ENCODE data around the gene OR4D2.

The OR4D2 gene

DNA sequence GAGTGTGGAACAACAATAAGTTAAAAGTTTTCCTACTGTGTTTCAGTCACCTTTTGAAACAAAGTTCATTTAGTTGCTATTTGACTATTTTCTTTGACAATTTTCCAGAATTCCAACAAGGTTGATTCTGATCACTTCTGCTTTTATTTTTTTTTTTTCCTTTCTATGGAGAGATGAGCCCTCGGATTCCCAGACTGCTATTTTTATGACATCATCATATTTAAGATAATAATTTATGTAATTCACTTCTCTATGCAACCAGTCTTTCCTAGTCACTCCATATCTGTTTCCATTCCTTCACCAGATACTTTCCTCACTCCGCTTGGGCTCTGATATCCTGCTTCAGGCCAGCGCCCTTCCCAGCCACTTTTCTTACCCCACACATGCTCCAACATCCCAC, 8.1 kb downstream of the OR4D2 start:
- no peak for DNase-seq (ENCODE audit: low read depth)

DNA sequence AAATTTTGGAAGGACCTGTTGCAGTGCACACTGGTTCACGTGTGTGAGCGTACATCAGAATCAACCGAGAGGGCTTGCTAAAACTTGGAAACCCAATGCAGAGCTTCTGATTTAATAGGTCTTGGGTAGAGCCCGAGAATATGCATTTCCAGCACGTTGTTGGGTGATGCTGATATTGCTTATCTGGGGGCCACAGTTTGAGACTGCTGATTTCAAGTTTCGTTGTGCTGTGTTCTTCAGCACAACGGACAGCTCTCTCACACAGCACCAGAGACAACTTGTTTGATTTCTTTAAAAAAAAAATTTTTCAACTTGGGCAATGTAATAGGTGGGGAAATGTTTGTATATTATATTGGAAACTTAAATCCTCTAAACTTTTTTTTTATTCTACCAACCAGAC, 9.4 kb downstream of the OR4D2 start:
- DNase-seq (ENCODE audit: low read depth) = no peak

DNA sequence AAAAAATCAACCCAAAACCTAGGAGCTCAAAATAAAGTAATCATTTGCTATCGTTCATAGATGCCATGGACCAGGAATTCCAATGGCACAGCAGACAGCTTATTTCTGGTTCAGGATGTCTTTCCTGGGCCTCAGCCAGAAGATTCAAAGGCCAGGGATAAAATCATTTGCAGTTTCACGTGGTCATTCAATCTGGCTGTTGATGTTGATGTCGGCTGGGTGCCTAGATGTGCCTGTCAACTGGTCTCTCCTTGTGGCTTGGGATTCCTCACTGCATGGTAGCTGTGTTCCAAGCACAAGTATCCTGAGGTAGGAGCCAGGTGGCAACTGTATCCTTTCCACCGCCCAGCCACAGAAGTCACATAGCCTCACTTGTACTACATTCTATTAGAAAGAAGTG, 15.0 kb downstream of the OR4D2 start:
- DNase-seq (ENCODE audit: low read depth) = no peak

DNA sequence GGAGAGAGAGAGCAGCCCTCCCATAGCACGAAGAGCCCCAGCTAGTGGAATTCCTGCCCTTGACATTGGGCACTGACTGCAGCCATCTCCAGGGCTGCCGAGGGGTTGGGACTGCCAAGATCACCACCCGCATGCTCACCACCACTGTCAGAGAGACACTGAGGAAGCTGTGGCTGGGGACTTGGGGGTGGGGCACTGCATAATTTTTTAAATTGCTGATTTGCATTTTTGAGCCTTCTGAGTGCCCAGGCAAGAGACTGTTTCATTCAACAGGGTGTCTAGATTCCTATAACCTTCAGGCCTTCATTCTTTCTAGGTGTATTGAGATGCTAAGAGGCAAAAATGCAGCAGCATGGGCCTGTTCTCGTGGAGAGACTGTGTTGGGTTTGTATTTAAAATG, 16.7 kb downstream of the OR4D2 start:
- DNase-seq (ENCODE audit: low read depth) = no peak

DNA sequence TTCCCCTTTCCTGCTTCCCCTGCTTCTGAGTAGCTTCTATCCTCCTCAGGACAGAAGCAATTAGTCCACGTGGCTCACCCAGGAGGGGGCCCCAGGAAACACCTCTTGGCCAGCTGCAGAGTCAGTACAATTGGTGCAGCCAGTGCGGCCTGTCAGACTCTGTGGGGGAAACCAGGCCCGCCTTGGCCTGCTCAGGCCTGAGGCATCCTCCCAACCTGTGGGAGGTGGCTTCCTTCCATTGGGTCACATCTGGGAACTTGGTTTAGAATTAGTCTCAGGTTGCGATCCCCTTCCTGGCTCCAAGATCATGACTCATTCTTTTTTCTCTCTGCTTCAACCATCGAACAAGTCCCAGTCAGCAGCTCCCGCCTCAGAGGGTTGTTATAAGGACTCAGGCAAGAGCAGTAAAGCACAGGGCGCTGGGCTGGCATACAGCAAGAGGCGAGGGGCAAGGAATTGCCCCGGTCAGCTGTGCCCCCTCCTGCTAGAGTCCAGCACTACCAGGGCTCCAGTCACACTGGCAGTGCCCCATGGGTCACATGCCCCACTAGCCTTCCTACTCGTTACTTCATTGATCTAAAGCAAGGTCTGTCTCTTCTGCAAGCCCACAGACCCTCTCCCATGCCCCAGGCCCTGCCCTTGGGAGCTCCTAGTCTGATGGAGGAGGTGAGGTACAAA, 17.7 kb downstream of the OR4D2 start:
- no peak for DNase-seq (ENCODE audit: low read depth)

DNA sequence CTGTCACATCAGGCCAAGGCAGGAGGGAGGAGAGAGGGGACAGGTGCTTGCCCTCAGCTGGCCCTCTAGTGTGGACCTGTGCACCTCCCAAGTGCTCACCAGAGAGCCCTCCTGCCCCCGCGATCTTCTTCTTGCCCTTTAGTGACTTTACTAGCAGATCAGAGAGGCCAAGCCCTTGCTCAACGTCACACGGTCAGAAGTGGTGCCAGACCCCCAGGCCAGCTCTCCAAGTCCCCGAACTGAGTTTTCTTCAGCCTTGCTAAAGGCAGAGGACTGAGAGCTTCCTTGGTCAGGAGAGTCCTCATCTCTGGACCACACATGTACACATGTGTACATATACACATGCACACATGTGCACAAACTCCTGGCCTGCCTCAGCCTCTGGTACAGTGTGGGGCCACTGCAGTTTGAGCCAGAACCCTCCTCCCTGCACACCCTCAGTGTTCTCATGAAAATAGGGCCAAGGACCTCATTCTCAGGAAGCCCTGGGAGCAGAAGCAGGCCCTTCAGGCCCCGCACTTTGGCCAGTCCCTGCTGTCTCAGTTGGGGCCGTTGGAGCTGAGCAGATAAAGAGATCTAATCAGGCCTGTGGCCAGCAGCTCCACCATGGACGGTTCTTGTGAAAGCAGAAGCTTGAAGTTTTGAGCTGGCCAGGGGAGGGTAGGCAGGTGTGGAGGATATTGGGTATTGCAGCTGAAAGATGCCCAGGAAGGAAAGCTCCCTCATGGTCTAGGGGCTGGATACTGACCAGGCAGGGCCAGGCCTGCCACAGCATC, 18.4 kb downstream of the OR4D2 start:
- DNase-seq (ENCODE audit: low read depth) = no peak

DNA sequence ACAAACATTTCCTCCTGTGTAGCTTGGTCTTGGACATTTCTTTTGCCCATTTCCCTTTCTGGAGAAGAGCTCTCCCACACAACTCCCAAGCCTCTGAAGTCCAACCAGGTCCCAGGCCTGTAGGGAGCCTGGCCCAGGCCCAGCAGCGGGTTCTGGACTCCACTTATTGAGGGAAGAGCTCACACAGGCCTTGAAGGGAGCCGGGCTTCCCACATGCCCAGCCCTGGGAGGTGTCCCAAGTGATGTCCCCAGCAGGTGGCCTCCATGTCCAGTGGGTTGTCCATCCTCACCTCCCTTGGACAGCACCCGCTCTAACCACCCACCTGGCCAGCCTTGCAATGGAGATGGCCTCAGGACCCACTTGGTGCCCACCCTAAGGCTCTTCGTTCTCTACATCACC, 19.8 kb downstream of the OR4D2 start:
- no peak for DNase-seq (ENCODE audit: low read depth)

DNA sequence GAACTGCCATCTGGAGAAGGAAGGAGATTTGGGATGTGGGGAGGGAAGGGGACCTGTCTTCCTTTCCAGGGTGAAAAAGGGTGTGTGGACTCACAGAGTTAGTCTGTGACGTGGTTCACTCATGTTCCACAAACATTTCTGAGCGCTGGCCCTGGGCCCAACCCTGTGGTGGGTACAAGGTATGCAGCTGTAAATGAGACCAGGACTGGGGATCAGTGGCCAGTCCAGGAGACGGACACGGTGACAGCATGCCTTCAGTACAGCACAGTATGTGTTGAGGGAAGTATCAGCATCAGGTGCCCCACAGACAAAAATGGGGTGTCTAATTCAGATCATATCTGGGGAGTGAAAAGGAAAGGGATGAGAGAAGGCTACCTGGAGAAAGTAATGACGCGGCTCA, 20.3 kb downstream of the OR4D2 start:
- no peak for DNase-seq (ENCODE audit: low read depth)

DNA sequence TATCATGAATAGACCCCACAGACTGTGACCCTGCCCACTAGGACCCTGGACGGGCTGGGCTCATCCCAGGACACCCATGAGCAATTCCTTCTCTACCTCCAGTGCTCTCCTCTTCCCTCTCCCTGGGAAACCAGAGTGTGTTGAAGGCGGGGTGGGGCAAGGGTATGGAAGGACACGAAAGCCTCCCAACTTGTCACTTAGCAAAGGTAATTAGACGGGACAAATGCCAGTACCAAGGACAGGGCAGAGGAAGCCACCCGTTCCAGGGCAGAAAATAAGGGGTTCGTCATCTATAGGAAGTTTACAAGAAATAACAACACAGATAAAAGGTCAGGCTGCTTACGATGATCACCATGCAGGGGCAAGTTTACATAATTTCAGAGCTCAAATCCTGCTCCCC, 20.9 kb downstream of the OR4D2 start:
- no peak for DNase-seq (ENCODE audit: low read depth)

DNA sequence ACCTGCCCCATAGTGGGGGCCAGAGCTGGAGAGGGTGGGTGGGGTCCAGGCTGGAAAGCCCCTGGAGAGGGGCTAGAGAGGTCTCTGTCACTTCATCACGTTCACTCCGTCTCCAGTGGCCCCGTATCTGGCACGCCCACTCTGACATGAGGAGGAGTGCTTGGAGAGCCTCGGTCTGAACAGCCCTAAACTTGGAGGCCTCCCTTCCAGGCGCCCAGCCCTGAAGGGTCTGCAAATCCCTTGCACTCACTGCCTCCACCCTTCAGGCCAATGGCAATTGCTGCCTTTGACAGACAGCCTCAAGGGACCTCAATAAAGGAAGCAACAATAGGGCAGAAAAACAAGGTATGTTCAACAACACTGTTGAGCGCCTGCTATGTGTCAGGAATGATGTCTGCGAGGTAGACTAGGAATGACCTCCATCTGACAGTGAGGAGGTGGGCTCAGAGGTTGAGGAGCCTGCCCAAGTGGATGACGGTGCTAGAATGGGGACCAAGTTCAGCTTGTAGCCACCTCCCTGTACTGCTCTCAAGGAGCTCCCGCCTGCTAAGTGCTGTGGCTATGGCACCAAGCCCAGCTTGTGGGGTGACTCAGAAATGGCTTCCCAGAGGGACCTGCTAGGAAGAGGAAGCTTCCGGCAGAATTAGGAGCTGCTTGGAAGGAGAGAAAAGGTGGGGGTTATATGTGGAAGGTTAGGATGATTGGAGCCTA, 22.8 kb downstream of the OR4D2 start:
- no peak for DNase-seq (ENCODE audit: low read depth)

DNA sequence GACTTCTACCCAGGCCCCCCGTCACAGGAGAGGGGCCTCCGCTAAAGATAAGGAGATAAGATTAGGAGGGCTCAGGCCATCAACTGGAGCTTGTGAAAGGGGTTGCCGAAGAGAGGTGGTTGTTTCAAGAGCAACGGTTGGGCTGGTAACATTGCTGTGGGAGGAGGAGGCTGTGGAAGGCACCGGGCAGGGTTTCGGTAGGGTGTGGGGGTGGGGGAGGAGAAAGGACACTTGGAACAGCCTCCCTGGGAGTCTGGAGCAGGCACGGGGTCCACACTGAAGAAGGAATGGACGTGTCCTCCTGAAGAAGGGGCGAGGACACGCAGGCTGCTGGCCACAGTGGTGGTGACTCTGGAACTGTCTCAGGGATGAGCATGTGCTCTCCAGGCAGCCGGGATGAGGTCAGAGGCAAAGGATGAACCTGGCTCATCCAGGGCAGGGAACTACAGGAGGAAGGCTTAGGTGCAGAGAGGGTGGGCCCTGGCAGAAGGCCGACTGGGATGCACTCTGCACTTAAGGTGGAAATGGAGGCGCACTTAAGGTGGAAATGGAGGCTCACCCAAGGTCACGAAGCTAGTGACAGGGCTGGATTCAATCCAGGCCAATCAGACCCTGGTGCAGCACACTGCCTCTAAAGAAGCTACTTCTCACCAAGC, 24.6 kb downstream of the OR4D2 start:
- no peak for DNase-seq (ENCODE audit: low read depth)

DNA sequence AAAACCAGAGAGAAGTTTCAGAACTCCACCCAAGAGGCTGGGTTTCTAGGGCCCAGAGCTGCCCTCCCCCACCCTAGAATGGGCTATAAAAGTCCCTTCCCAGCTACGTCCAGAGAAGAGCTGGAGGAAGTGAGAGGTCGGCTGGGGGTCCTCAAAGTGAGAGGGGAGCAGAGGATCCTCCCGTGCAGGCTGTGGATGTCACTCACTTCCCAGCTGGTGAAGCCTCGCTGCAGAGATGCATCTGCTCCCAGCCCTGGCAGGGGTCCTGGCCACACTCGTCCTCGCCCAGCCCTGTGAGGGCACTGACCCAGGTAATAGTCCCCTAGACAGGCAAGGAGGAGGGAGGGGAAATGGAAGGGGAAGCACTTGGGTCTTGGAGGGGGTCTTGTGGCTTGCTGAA, 25.8 kb downstream of the OR4D2 start, which contains the start of gene EPX:
EPX (plus strand) TSS at position 115 of the 400 bp plus-strand sequence; CDS start at position 236, 121 bp downstream.
- no peak for DNase-seq (ENCODE audit: low read depth)

DNA sequence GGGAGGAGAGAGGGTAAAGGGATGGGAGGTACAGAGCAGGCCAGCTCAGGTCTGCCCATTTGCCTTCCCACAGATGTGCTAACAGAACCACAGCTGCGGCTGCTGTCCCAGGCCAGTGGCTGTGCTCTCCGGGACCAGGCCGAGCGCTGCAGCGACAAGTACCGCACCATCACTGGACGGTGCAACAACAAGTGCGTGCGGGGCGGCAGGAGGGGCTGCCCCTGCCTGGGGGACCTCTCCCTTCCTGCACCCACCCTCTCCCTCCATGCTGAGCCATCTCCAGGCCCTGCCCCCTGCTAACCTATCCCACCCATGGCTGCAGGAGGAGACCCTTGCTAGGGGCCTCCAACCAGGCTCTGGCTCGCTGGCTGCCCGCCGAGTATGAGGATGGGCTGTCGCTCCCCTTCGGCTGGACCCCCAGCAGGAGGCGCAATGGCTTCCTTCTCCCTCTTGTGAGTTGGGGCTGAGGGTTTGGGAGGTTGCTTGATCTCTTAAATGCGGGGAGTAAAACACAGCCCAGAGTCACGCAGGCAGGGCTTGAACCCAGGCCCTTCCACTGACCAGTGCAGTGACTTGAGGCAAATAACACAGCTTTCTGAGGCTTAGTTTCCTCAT, 27.0 kb downstream of the OR4D2 start:
- DNase-seq (ENCODE audit: low read depth) = no peak

DNA sequence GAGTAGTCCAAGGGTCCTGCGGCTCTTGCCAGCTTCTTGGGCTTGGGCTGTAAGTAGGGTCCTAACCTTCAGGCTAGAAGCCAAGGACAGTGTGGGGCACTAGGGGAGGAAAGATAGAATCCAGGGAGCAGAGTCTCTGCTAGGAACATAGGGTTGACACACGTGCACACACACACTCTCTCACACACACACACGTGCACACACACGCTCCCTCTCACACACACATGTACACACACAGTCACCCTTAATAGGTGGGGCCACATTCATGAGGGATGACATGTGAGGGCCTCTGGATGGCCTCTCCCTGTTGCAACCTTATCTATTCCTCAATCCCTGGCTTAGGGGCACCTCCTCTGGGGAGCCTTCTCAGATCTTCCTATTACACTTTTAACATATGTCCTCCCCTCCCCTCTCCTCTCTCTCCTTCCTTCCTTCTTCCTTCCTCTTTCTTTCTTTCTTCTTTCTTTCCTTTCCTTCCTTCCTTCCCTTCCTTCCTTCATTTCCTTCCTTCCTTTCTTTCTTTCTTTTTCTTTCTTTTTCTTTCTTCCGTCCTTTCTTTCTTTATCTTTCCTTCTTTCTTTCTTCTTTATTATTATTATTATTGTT, 28.8 kb downstream of the OR4D2 start:
- DNase-seq (ENCODE audit: low read depth) = no peak

DNA sequence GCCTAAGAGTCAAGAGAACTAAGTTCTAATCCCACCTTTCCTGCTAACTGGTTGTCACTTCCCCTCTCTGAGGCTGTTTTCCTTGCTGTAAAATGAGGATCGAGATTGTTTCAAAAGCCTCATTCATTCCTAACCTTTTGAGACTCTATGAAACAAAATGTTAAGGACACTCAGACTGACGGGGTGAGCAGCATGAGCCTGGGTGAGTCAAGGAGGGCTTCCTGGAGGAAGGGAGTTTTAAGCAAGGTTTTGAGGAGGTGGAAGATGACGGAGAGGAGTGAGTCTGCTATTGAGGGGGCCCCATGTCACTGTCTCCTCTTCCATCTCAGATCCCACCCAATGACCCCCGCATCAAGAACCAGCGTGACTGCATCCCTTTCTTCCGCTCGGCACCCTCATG, 29.8 kb downstream of the OR4D2 start:
- no peak for DNase-seq (ENCODE audit: low read depth)

DNA sequence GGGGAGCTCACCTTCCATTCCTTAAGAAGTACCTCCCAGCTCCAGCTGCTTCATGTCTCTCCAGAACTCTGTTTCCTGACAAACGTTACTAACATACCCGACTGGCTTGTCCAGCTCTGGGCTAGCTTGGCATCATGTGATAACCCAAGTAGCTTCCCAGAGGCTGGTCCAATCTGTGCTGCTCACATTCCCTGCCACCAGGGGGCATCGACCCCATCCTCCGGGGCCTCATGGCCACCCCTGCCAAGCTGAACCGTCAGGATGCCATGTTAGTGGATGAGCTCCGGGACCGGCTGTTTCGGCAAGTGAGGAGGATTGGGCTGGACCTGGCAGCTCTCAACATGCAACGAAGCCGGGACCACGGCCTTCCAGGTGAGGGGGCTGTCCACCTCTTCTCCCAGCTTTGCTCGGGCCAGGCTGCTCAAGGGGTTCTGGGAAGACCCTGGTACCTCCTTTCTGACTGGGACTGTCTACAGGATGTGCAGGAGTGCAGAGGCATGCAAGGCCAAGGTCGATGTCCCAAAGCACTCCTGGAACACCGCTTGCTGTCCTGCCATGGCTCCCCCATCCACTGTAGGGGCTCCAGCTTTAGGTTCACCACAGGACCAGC, 33.3 kb downstream of the OR4D2 start:
- peak; percentile 59 for DNase-seq (ENCODE audit: low read depth)

DNA sequence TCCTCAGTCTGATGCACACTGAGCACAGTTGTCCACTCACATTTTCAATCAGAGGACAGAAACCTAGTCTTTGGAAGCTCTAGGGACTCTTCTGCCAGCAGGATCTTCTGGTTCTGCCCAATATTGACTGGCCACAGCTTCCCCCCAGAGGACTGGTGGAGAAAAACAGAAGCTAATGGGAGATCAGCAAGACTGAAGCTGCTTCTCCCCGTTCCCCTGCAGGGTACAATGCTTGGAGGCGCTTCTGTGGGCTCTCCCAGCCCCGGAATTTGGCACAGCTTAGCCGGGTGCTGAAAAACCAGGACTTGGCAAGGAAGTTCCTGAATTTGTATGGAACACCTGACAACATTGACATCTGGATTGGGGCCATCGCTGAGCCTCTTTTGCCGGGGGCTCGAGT, 36.1 kb downstream of the OR4D2 start:
- DNase-seq (ENCODE audit: low read depth) = no peak

DNA sequence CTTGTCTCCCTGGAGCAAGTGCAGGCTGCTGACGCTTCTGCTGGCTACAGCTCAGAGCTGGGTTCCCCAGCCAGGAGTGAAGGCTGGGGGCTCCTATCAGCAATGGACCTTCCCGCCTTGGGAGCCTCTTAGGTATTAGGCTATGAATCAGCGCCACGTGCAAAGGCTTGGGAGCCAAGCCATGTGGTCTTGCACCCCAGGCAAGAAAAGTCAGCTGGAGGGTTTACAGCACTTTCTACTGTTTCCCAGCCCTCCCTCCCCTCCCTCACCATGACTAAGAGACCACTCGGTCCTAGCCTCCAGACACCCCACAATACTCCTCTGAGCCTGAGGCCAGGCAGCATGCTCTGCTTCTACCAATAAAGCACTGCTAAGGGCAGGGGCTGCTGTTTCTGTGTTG, 38.0 kb downstream of the OR4D2 start:
- DNase-seq (ENCODE audit: low read depth) = no peak

DNA sequence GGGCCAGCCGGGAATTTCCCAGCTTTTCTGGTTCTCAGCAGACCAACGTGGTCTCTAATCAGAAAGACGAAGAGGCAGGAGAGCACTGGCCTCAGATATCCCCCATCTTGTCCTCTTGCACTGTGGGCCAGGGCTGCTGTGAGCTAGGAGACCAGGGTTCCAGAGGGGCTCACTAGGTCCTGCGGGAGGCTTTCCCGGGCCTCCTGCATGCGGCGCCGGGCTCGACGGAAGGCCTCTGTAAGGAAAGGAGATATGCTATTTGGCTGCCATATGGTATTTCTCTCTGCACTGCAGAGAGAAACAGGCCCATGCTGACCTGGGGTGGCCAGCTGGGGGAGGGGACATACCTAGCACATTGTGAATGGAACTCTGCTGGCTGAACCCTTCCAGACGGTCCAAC, 39.2 kb downstream of the OR4D2 start:
- DNase-seq (ENCODE audit: low read depth) = no peak

DNA sequence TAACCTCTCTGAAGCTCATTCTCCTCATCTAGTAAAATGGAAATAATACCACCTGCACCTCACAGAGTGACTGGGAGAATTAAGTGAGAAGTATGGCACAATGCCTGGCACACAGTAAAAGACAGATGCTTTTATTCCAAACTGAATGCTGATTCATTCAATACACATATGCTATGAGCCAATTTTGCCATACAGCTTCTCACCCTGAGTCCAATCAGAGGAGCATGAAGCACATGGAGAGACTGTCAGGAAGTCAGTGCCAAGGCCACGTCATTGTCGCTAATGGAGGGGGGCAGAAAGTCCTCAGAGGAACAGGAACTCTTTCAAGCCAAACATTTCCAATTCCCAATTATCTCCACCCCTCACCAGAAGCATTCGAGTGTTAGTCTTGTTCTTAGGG, 40.7 kb downstream of the OR4D2 start:
- no peak for DNase-seq (ENCODE audit: low read depth)

DNA sequence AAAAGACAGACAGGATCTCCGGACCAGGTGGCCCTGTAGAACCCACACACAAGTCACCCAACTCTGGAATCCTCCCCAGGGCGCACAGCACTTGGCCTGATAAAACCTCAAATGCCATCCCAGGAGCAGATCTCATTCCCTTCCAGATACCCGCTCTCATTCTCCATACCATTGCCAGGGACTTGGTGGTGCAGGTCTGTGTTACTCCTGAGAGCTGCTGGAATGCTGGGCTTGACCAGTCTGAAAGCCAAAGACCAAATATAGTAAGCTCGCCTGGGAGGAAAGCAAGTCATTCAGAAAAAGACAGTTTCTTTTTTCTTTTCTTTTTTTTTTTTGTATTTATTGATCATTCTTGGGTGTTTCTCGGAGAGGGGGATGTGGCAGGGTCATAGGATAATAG, 41.6 kb downstream of the OR4D2 start:
- DNase-seq (ENCODE audit: low read depth) = no peak
